ENCODE results near the gene CLEC2D. TPM values are rescaled to one million over a fixed set of nuclear protein-coding genes. Genes with fewer than 3 reads are reported as not detected.

The CLEC2D gene
- total and polyA plus RNA-seq, 10 of the 15 experiments (the other 5 are each of a cell fraction or from before 2014, with no cell fraction given) = 4.6 to 29.8 (median 16.0) TPM

GRCh38 chr12:9718968-9719367 lies 49.5 kb downstream of the CLEC2D start (continued):
- TF ChIP-seq ZBTB11 (CRISPR knock-in tag; IDR thresholded peaks at IDR 0.05) = no peak
- no peak for TF ChIP-seq NFIC (IDR thresholded peaks at IDR 0.05; ENCODE audit: low read depth, low read length)
- no peak for TF ChIP-seq ETV6 (conservative IDR thresholded peaks at IDR 0.05 in 1 of 2, IDR thresholded peaks at IDR 0.05 in 1 of 2; ENCODE audit: borderline replicate concordance in 1 of 2, low read depth in 1 of 2)
- TF ChIP-seq PML (IDR thresholded peaks at IDR 0.05; ENCODE audit: low read length) = no peak
- 0 out of 2 replicates have a peak, but pooled peaks have one; percentile 11 for TF ChIP-seq MTA2 (IDR thresholded peaks at IDR 0.05; ENCODE audit: low read depth)
- TF ChIP-seq RELB (IDR thresholded peaks at IDR 0.05; ENCODE audit: low read depth) = no peak
- peak; percentile 43 for TF ChIP-seq MEF2B (IDR thresholded peaks at IDR 0.05; ENCODE audit: partially characterized antibody, poor library complexity, severe bottlenecking)
- no peak for TF ChIP-seq IRF4 (IDR thresholded peaks at IDR 0.05; ENCODE audit: low read depth, low read length)
- TF ChIP-seq CHD4 (IDR thresholded peaks at IDR 0.05) = no peak
- no peak for TF ChIP-seq ZBED1 (IDR thresholded peaks at IDR 0.05; ENCODE audit: borderline replicate concordance)
- TF ChIP-seq WRNIP1 (IDR thresholded peaks at IDR 0.05; ENCODE audit: borderline replicate concordance, low read depth, low read length) = no peak
- TF ChIP-seq ZNF217 (IDR thresholded peaks at IDR 0.05) = no peak
- TF ChIP-seq SIX5 (IDR thresholded peaks at IDR 0.05; ENCODE audit: low read depth, low read length, severe bottlenecking) = no peak

All from GM12878 (cell line).